Peyer's patch (tissue), 4 donors: Measurements from ENCODE around the gene TRIO. TPM values are rescaled to one million over a fixed set of nuclear protein-coding genes. Genes with fewer than 3 reads are reported as not detected.
"Not testable (repeated sequence)": the region's sequence is repeated elsewhere in the genome, so short reads cannot be mapped to it uniquely, and the experiment has no call there.

Experiments
- DNase-seq, 3 donors: peaks; one replicate each; pipeline ENCODE4 v3.0.0-alpha.2; 2017 to 2019
- H3K27ac ChIP-seq, 4 donors: fragments of 200-600 bp; sonication (generic); one replicate each; pipeline ENCODE4 v1.5.1; 2016 to 2019
- H3K27me3 ChIP-seq, 2 donors: fragments of 200-600 bp; sonication (generic); one replicate each; pipeline ENCODE4 v1.5.1; 2019
- H3K36me3 ChIP-seq, 3 donors: fragments of 200-600 bp; sonication (generic); one replicate each; pipeline ENCODE4 v1.5.1; 2016 to 2019
- H3K4me1 ChIP-seq, 4 donors: fragments of 200-600 bp; sonication (generic); one replicate each; pipeline ENCODE4 v1.5.1; 2016 to 2019
- H3K4me3 ChIP-seq, 4 donors: fragments of 200-600 bp; sonication (generic); 1 replicate in 3 of 4; 2 replicates in 1 of 4; pipeline ENCODE4 v1.5.1; 2016 to 2019; ENCODE audit warnings: mild to moderate bottlenecking in 1 of 4
- H3K9me3 ChIP-seq, 4 donors: fragments of 200-600 bp; sonication (generic); one replicate each; pipeline ENCODE4 v1.5.1; 2016 to 2019; ENCODE audit warnings: mild to moderate bottlenecking in 1 of 4
- CTCF ChIP-seq, 6 experiments: fragments of 450-650 bp in 4 of 6; fragments of 200-600 bp in 2 of 6; sonication (generic) in 1 of 6; IDR thresholded peaks; one replicate each; pipeline ENCODE4 v1.5.1; 2017 to 2019; ENCODE audit warnings: antibody characterized with exemption in 6 of 6, mild to moderate bottlenecking in 3 of 6, moderate library complexity in 1 of 6
- POLR2A ChIP-seq, 2 donors: fragments of 450-650 bp; IDR thresholded peaks; one replicate each; pipeline ENCODE4 v1.5.1; 2017; ENCODE audit warnings: antibody characterized with exemption in 2 of 2, mild to moderate bottlenecking in 2 of 2, moderate library complexity in 2 of 2
- total RNA-seq, 4 donors: library from RNA; depleted of rRNA; stranded (reverse); fragments of >200 nt; gene quantifications; one replicate each; pipeline ENCODE4 v1.1.0, GENCODE V29; 2016

The TRIO gene
- total RNA-seq, 4 donors from 2014 or later = 171 to 456 (median 340) TPM

- H3K27me3 ChIP-seq = no peaks in the 10 kb centered on the region
- H3K27ac ChIP-seq = no peak overlapping the region
- H3K9me3 ChIP-seq = no peaks in the 10 kb centered on the region
- no peaks in the 10 kb centered on the region for H3K4me1 ChIP-seq
- no peak overlapping the region for H3K4me3 ChIP-seq
- peaks cover 0 to 13% (median 0%) of the 10 kb centered on the region in 3 donors for H3K36me3 ChIP-seq
- no peak for DNase-seq
- TF ChIP-seq POLR2A (IDR thresholded peaks at IDR 0.05) (no peak), CTCF (IDR thresholded peaks at IDR 0.05) (no peak)
Measured at GRCh38 chr5:14429101-14430050, 286.2 kb downstream of the TRIO start.

GRCh38 chr5:14431534-14431933, 288.4 kb downstream of the TRIO start:
- Histone ChIP-seq H3K27me3 (no peaks in the 10 kb centered on the region), H3K27ac (no peak overlapping the region), H3K4me3 (no peak overlapping the region), H3K9me3 (no peaks in the 10 kb centered on the region), H3K4me1 (no peaks in the 10 kb centered on the region), H3K36me3 (peaks cover 0 to 6% (median 0%) of the 10 kb centered on the region in 3 donors)
- no peak for DNase-seq
- TF ChIP-seq CTCF (IDR thresholded peaks at IDR 0.05) (no peak), POLR2A (IDR thresholded peaks at IDR 0.05) (no peak)

GRCh38 chr5:14432931-14433589, 289.9 kb downstream of the TRIO start:
- Histone ChIP-seq H3K27me3 (no peaks in the 10 kb centered on the region), H3K4me3 (no peak overlapping the region), H3K9me3 (no peaks in the 10 kb centered on the region), H3K36me3 (no peaks in the 10 kb centered on the region), H3K27ac (no peak overlapping the region), H3K4me1 (no peaks in the 10 kb centered on the region)
- TF ChIP-seq CTCF (IDR thresholded peaks at IDR 0.05) (no peak), POLR2A (IDR thresholded peaks at IDR 0.05) (no peak)
- no peak for DNase-seq

GRCh38 chr5:14435481-14435880, 292.3 kb downstream of the TRIO start:
- TF ChIP-seq POLR2A (IDR thresholded peaks at IDR 0.05) = no peak
- TF ChIP-seq CTCF (IDR thresholded peaks at IDR 0.05) = no peak
- Histone ChIP-seq H3K4me1 (no peaks in the 10 kb centered on the region), H3K27ac (no peak overlapping the region), H3K4me3 (no peak overlapping the region), H3K9me3 (no peaks in the 10 kb centered on the region), H3K27me3 (no peaks in the 10 kb centered on the region), H3K36me3 (no peaks in the 10 kb centered on the region)
- DNase-seq = no peak

- H3K27ac ChIP-seq, H3K4me1 ChIP-seq, H3K36me3 ChIP-seq, H3K27me3 ChIP-seq, DNase-seq, H3K4me3 ChIP-seq, H3K9me3 ChIP-seq: not testable (repeated sequence)
Measured at GRCh38 chr5:14436122-14436521, 293.0 kb downstream of the TRIO start.
